GM12891 (cell line): Measurements from ENCODE around the gene HS1BP3.

Experiments
- PAX5 ChIP-seq: IDR thresholded peaks from 2 replicates; pipeline ENCODE4 v1.6.1; 2011; ENCODE audit warnings: low read length, moderate library complexity, mild to moderate bottlenecking; ENCODE audit not compliant: insufficient read depth, severe bottlenecking
- POLR2A ChIP-seq: IDR thresholded peaks from 2 replicates; pipeline ENCODE4 v1.6.1; 2011; ENCODE audit warnings: low read depth, low read length, control low read depth
- POLR2AphosphoS5 ChIP-seq: IDR thresholded peaks from 2 replicates; pipeline ENCODE4 v1.6.1; 2011; ENCODE audit warnings: low read depth, low read length, control low read depth
- POU2F2 ChIP-seq: IDR thresholded peaks from 2 replicates; pipeline ENCODE4 v1.6.1; 2011; ENCODE audit warnings: low read depth, mild to moderate bottlenecking, control low read depth, low read length, moderate library complexity
- SPI1 ChIP-seq: IDR thresholded peaks from 2 replicates; pipeline ENCODE4 v1.6.1; 2011; ENCODE audit warnings: low read depth, low read length, control low read depth
- TAF1 ChIP-seq: IDR thresholded peaks from 2 replicates; pipeline ENCODE4 v1.6.1; 2011; ENCODE audit warnings: low read depth, low read length, control low read depth

DNA sequence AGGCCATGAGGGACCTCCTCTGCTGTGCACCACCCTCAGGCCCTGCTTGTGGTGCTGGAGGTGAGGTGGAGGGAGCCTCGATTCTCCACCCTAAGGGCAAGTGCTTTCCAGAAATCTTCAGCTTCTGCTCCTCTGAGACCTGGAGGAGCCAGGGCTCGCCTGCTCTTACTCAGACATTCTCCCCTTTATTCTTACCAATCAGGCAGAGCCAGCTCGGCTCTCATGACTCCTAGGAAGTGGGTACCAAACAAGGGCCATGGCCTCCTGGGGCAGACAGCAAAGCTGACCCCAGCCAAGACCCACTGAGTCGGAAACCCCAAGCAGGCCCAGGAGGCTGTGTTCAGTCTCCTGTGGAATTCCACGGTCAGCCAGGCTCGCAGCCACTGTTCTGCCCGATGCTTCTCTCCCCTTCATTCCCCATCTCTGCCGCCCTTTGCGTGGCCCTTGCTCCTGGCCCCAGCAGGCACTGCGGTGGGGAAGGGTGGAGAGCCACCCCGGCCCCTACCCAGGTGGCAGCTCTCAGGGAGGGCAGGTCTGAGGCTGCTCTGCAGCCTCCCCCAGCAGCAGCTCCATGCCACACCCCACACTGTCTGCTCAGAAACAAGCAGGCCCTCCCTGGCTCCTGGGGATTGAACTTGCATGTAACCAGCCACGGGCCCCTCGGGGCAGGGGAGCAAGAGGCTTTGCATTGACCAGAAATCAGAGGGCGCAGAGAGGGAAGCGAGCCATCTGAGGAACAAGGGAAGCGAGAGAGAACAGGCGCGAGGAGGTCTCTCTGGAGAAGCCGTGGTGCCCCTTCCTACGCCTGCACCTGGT, 24.0 kb downstream of the HS1BP3 start:
- TF ChIP-seq POLR2AphosphoS5 (no peak), POLR2A (no peak), POU2F2 (no peak), TAF1 (no peak), SPI1 (no peak), PAX5 (no peak)
